ENCODE measurements around the gene TVP23A.
"Not testable (repeated sequence)": the region's sequence is repeated elsewhere in the genome, so short reads cannot be mapped to it uniquely, and the experiment has no call there.

The TVP23A gene

GRCh38 chr16:10750793-10751192, 67.8 kb downstream of the TVP23A start:
- Histone ChIP-seq H3K9me3 (ENCODE audit: control insufficient read depth in 2 of 2, low read length in 2 of 2) (no peaks in the 10 kb centered on the region), H3K27me3 (ENCODE audit: control insufficient read depth in 1 of 2, insufficient read depth in 2 of 2, low read length in 2 of 2) (no peaks in the 10 kb centered on the region), H3K9ac (ENCODE audit: low read length in 2 of 2) (no peak overlapping the region), H3K4me3 (ENCODE audit: low read length in 2 of 2) (no peak overlapping the region), H3K27ac (ENCODE audit: low read length) (no peak overlapping the region), H3K36me3 (ENCODE audit: control insufficient read depth in 2 of 2, insufficient read depth in 2 of 2, low read length in 2 of 2) (peaks cover 24 to 29% of the 10 kb centered on the region in 2 donors), H3K4me1 (ENCODE audit: control insufficient read depth, insufficient read depth, low read length) (peaks cover 7% of the 10 kb centered on the region)

GRCh38 chr16:10745841-10746240, 72.8 kb downstream of the TVP23A start:
- H3K27me3 ChIP-seq (ENCODE audit: control insufficient read depth in 1 of 2, insufficient read depth in 2 of 2, low read length in 2 of 2) = no peaks in the 10 kb centered on the region
- H3K9ac ChIP-seq (ENCODE audit: low read length in 2 of 2) = no peak overlapping the region
- peaks cover 12 to 20% of the 10 kb centered on the region in 2 donors for H3K36me3 ChIP-seq (ENCODE audit: control insufficient read depth in 2 of 2, insufficient read depth in 2 of 2, low read length in 2 of 2)
- H3K4me1 ChIP-seq (ENCODE audit: control insufficient read depth, insufficient read depth, low read length) = peaks cover 25% of the 10 kb centered on the region
- peak overlapping the region; percentile 6 for H3K27ac ChIP-seq (ENCODE audit: low read length)
- no peaks in the 10 kb centered on the region for H3K9me3 ChIP-seq (ENCODE audit: control insufficient read depth in 2 of 2, low read length in 2 of 2)
- peak overlapping the region in 1 of 2 donors; percentile 18 for H3K4me3 ChIP-seq (ENCODE audit: low read length in 2 of 2)

GRCh38 chr16:10744370-10745030, 74.1 kb downstream of the TVP23A start:
- peak overlapping the region; percentile 96 for H3K27ac ChIP-seq (ENCODE audit: low read length)
- peak overlapping the region; percentile 81 to 93 for H3K9ac ChIP-seq (ENCODE audit: low read length in 2 of 2)
- no peaks in the 10 kb centered on the region for H3K9me3 ChIP-seq (ENCODE audit: control insufficient read depth in 2 of 2, low read length in 2 of 2)
- H3K4me3 ChIP-seq (ENCODE audit: low read length in 2 of 2) = peak overlapping the region; percentile 74 to 78
- no peaks in the 10 kb centered on the region for H3K27me3 ChIP-seq (ENCODE audit: control insufficient read depth in 1 of 2, insufficient read depth in 2 of 2, low read length in 2 of 2)
- H3K4me1 ChIP-seq (ENCODE audit: control insufficient read depth, insufficient read depth, low read length) = peaks cover 25% of the 10 kb centered on the region
- peaks cover 5 to 17% of the 10 kb centered on the region in 2 donors for H3K36me3 ChIP-seq (ENCODE audit: control insufficient read depth in 2 of 2, insufficient read depth in 2 of 2, low read length in 2 of 2)

GRCh38 chr16:10743610-10744369, 74.8 kb downstream of the TVP23A start, which contains the start of gene NUBP1:
NUBP1 (plus strand) TSS chr16:10743842; CDS start chr16:10743864, 22 bp downstream.
- H3K27me3 ChIP-seq (ENCODE audit: control insufficient read depth in 1 of 2, insufficient read depth in 2 of 2, low read length in 2 of 2) = no peaks in the 10 kb centered on the region
- H3K4me3 ChIP-seq (ENCODE audit: low read length in 2 of 2) = peak within 1 kb of the TSS; percentile 78 to 87

GRCh38 chr16:10743227-10743609, 75.4 kb downstream of the TVP23A start:
- peak overlapping the region; percentile 75 to 87 for H3K4me3 ChIP-seq (ENCODE audit: low read length in 2 of 2)
- peaks cover 30% of the 10 kb centered on the region for H3K4me1 ChIP-seq (ENCODE audit: control insufficient read depth, insufficient read depth, low read length)
- peak overlapping the region; percentile 96 for H3K27ac ChIP-seq (ENCODE audit: low read length)
- no peaks in the 10 kb centered on the region for H3K9me3 ChIP-seq (ENCODE audit: control insufficient read depth in 2 of 2, low read length in 2 of 2)
- H3K27me3 ChIP-seq (ENCODE audit: control insufficient read depth in 1 of 2, insufficient read depth in 2 of 2, low read length in 2 of 2) = no peaks in the 10 kb centered on the region
- H3K36me3 ChIP-seq (ENCODE audit: control insufficient read depth in 2 of 2, insufficient read depth in 2 of 2, low read length in 2 of 2) = peaks cover under 1 to 6% of the 10 kb centered on the region in 2 donors
- H3K9ac ChIP-seq (ENCODE audit: low read length in 2 of 2) = peak overlapping the region; percentile 30 to 93

More at GRCh38 chr16:10743610-10744369, 74.8 kb downstream of the TVP23A start, which contains the start of gene NUBP1:
- Histone ChIP-seq H3K9ac (ENCODE audit: low read length in 2 of 2) (peak within 1 kb of the TSS; percentile 92 to 93), H3K36me3 (ENCODE audit: control insufficient read depth in 2 of 2, insufficient read depth in 2 of 2, low read length in 2 of 2) (peaks cover 4 to 12% of the 10 kb centered on the region in 2 donors), H3K27ac (ENCODE audit: low read length) (peak within 1 kb of the TSS; percentile 96), H3K9me3 (ENCODE audit: control insufficient read depth in 2 of 2, low read length in 2 of 2) (no peaks in the 10 kb centered on the region), H3K4me1 (ENCODE audit: control insufficient read depth, insufficient read depth, low read length) (peaks cover 25% of the 10 kb centered on the region)

- Histone ChIP-seq H3K4me1 (ENCODE audit: control insufficient read depth, insufficient read depth, low read length) (peaks cover 38% of the 10 kb centered on the region), H3K9me3 (ENCODE audit: control insufficient read depth in 2 of 2, low read length in 2 of 2) (no peaks in the 10 kb centered on the region), H3K4me3 (ENCODE audit: low read length in 2 of 2) (no peak overlapping the region), H3K9ac (ENCODE audit: low read length in 2 of 2) (no peak overlapping the region), H3K27ac (ENCODE audit: low read length) (no peak overlapping the region), H3K27me3 (ENCODE audit: control insufficient read depth in 1 of 2, insufficient read depth in 2 of 2, low read length in 2 of 2) (no peaks in the 10 kb centered on the region), H3K36me3 (ENCODE audit: control insufficient read depth in 2 of 2, insufficient read depth in 2 of 2, low read length in 2 of 2) (no peaks in the 10 kb centered on the region)
Observed at GRCh38 chr16:10741844-10742243, 76.8 kb downstream of the TVP23A start.

- H3K9ac ChIP-seq (ENCODE audit: low read length in 2 of 2); H3K9me3 ChIP-seq (ENCODE audit: control insufficient read depth in 2 of 2, low read length in 2 of 2); H3K27me3 ChIP-seq (ENCODE audit: control insufficient read depth in 1 of 2, insufficient read depth in 2 of 2, low read length in 2 of 2); H3K36me3 ChIP-seq (ENCODE audit: control insufficient read depth in 2 of 2, insufficient read depth in 2 of 2, low read length in 2 of 2); H3K4me3 ChIP-seq (ENCODE audit: low read length in 2 of 2); H3K27ac ChIP-seq (ENCODE audit: low read length): not testable (repeated sequence)
- H3K4me1 ChIP-seq (ENCODE audit: control insufficient read depth, insufficient read depth, low read length) = peaks cover 38% of the 10 kb centered on the region
Observed at GRCh38 chr16:10741249-10741648, 77.3 kb downstream of the TVP23A start.

GRCh38 chr16:10740845-10741208, 77.8 kb downstream of the TVP23A start:
- H3K27ac ChIP-seq (ENCODE audit: low read length) = no peak overlapping the region
- no peak overlapping the region for H3K9ac ChIP-seq (ENCODE audit: low read length in 2 of 2)
- H3K9me3 ChIP-seq (ENCODE audit: control insufficient read depth in 2 of 2, low read length in 2 of 2) = no peaks in the 10 kb centered on the region
- no peaks in the 10 kb centered on the region for H3K36me3 ChIP-seq (ENCODE audit: control insufficient read depth in 2 of 2, insufficient read depth in 2 of 2, low read length in 2 of 2)
- no peak overlapping the region for H3K4me3 ChIP-seq (ENCODE audit: low read length in 2 of 2)
- peaks cover 33% of the 10 kb centered on the region for H3K4me1 ChIP-seq (ENCODE audit: control insufficient read depth, insufficient read depth, low read length)
- no peaks in the 10 kb centered on the region for H3K27me3 ChIP-seq (ENCODE audit: control insufficient read depth in 1 of 2, insufficient read depth in 2 of 2, low read length in 2 of 2)

- no peak overlapping the region for H3K9ac ChIP-seq (ENCODE audit: low read length in 2 of 2)
- no peak overlapping the region for H3K27ac ChIP-seq (ENCODE audit: low read length)
- H3K9me3 ChIP-seq (ENCODE audit: control insufficient read depth in 2 of 2, low read length in 2 of 2) = no peaks in the 10 kb centered on the region
- H3K36me3 ChIP-seq (ENCODE audit: control insufficient read depth in 2 of 2, insufficient read depth in 2 of 2, low read length in 2 of 2) = no peaks in the 10 kb centered on the region
- peaks cover 27% of the 10 kb centered on the region for H3K4me1 ChIP-seq (ENCODE audit: control insufficient read depth, insufficient read depth, low read length)
- no peaks in the 10 kb centered on the region for H3K27me3 ChIP-seq (ENCODE audit: control insufficient read depth in 1 of 2, insufficient read depth in 2 of 2, low read length in 2 of 2)
- H3K4me3 ChIP-seq (ENCODE audit: low read length in 2 of 2) = no peak overlapping the region
Observed at GRCh38 chr16:10740000-10740844, 78.4 kb downstream of the TVP23A start.

GRCh38 chr16:10738231-10739077, 80.1 kb downstream of the TVP23A start:
- Histone ChIP-seq H3K4me1 (ENCODE audit: control insufficient read depth, insufficient read depth, low read length) (peaks cover 17% of the 10 kb centered on the region), H3K4me3 (ENCODE audit: low read length in 2 of 2) (no peak overlapping the region), H3K36me3 (ENCODE audit: control insufficient read depth in 2 of 2, insufficient read depth in 2 of 2, low read length in 2 of 2) (no peaks in the 10 kb centered on the region), H3K9ac (ENCODE audit: low read length in 2 of 2) (peak overlapping the region in 1 of 2 donors; percentile 42), H3K9me3 (ENCODE audit: control insufficient read depth in 2 of 2, low read length in 2 of 2) (no peaks in the 10 kb centered on the region), H3K27me3 (ENCODE audit: control insufficient read depth in 1 of 2, insufficient read depth in 2 of 2, low read length in 2 of 2) (no peaks in the 10 kb centered on the region), H3K27ac (ENCODE audit: low read length) (peak overlapping the region; percentile 55)

Measured in stomach smooth muscle (tissue), 2 donors.